NCI-H1105 (cell line): Measurements from ENCODE around the gene MRPS11.
"Not testable (repeated sequence)": the region's sequence is repeated elsewhere in the genome, so short reads cannot be mapped to it uniquely, and the experiment has no call there.

ENCODE experiments used
- DNase-seq: peaks from one replicate; lab custom pipeline; 2025; lab: John Stamatoyannopoulos, UW

Gene MRPS11

DNA sequence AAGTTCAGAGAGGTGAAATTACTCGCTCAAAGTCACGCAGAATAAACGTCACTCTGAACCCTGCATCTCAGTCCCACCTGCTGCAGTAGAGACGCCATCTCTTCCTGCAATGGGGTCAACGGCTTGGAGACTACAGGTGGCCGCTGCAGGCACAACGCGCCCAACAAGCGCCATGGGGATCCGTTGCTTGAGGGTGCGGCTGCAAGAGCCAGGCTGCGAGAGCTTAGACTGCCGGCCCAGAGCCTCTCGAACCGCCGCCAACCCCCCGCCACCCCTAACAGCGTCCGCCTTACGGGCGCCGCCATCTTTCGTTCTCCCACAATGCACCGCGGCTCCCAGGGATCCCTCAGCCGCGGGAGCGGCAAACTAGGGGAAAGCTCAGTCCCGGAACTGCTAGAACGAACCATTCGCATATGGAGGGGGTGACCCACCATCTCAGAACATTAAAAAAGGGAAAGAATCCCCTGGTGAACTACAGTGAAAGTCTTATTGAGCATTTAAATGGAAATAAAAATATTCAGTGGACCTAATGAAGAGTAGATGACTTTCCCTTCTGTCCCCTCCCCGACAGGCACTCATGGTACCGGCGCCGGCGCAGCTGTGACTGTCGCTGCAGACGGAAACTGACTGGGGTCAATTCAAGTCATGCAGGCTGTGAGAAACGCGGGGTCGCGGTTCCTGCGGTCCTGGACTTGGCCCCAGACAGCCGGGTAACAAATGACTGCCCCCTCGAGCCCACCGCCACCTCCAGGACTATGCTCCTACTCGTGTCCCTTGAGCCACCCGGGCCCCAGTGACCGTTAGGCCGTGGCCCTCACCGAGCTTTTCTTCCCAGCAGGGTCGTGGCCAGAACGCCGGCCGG lies at the start of gene MRPS11, which contains the start of gene MRPL46:
MRPS11 (plus strand) TSS at position 636 of the 862 bp plus-strand sequence; CDS start at position 646, 10 bp downstream.
MRPL46 (minus strand) TSS at position 316 of the 862 bp plus-strand sequence; CDS start at position 305, 11 bp downstream.
- DNase-seq: peak; percentile 64

DNA sequence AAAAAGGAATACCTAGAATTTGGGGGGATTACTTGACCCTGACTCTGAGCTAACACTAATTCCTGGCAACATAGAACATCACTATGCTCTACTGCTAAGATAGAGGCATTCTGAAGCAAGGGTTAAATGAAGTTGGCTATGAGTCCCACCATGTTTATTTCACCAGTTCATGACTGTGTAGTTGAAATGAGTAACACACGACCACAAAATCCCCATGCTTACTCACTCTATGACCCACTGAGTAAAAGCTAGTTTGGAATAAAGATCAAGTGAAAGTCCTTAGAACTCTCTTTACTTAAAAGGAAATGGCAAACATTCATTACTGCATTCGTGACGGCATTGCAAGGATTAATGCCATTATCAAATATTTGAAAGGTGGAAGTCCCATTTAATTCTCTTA lies 47.7 kb upstream of the MRPS11 start:
- DNase-seq: no peak

DNA sequence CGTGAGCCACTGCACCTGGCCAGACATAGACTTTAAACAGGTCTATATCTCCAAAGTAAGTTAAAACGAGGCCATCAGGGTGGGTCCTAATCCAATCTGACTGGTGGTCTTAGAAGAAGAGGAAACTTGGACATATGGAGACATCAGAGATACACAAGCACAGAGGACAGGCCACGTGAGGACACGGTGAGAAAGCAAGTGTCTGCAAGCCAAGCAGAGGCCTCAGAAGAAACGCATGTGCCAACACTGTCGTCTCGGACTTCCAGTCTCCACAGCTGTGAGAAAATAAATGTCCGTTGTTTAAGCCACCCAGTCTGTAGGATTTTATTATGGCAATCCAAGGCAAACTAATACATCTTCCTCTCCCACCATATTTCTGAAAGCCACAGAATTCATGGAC lies 44.2 kb upstream of the MRPS11 start:
- DNase-seq: no peak

DNA sequence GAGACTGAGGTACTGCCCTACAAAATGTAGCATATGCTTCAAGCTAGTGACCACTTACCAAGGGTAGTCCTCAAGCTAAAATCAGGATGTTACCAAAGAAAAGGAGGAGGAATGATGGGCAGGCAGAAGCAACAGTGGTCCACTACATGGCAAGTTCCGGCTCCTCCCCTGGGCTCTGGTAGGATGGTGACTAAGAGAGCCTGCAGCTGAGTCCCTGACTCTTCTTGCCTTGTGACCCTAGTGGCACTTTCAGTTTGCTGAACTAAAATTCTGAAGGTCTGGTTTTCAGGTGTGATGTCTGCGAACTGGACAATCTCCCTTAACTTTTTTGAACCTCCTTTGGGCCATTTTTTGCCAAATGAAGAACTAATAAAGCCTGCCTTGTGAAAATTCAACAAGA lies 41.2 kb upstream of the MRPS11 start:
- DNase-seq: no peak

DNA sequence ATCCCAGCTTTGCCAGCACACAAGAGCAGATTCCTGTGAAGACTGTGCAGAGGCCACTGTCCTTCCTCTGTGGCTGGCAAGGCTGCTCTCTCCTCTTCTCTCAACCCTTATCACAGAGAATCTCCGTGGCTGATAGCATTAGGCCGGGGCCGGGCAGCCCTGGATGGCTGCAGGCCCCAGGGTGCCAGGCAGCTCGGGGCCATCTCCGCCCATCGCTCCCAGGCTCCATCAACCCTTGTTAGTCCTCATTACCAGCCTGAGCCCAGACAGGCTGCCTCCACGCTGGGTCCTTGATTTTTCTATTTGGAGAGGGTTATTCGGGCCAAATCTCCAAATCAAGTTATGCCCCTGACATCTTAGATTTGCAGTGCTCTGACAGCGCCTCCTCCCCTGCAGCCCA lies 39.5 kb upstream of the MRPS11 start:
- DNase-seq: no peak

DNA sequence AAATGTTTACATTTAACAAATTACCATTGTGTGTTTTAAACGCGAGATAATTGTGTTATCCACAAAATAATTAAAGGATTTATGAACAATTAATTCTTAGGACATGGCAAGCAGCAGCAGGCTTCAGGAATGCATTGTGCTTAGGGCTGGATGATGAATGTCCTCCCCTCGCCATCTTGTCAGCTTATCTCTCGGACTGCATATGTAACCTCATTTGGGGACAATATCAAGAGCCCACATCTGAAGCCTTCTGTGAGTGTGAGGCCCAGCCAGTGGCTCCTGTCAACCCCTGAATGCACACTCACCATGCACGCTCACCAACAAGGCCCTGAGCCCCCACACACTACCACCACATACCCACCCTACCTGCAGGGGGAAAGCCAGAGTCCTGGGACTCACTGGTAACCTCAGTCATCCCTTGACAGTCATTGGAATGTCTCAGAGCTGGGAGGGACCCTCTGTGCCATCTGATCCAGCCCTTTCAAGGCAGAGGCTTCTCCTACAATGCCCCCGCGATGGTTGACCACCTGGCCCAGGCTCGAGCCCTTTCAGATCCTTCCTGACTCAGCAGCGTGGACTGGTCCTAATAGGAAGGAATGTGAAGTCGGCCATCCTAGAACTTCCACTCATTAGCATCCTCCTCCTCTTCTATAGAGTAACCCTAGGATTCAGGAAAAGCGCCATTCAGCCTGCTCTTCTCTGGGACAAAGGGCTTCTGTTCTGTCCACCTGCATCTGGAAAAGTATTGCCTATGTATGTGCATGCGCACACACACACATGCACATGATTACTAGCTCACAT lies 38.5 kb upstream of the MRPS11 start:
- DNase-seq: no peak

DNA sequence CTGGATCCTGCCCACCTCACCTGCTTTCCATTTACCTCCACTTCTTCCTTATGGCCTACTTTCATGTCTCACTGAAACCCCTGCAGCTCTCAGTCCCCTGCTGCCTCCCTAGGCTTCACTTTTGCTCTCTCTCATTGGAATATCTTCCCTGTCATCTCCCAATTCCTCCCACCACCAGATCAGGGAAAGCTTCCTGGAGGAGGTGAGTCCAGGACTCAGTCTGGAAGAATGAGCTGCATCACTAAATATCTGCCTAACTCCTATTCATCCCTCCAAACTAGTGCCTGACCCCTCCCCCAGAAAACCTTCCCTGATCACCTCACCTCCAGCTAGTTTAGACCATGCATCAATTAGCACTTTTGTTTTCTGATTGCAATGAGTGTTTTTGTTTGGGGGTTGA lies 37.5 kb upstream of the MRPS11 start:
- no peak for DNase-seq

DNA sequence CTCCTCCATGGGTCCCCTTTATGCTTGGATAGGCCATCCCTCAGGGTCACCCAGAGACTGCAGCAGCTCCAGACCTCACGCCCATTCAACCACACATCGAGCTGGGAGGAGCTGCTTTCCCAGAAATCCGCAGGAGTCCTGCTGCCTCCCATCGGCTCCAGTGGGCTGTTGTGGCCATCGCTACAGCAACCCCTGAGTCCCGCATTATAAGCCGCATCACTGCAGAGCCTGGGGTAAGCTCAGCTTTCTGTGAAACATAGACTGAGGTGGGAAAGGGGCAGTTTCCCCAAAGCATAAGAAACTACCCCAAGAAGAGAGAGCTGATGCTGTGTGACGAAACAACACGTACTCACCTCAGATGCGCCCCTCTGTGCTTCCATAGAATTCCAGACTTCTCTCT lies 36.1 kb upstream of the MRPS11 start:
- no peak for DNase-seq

DNA sequence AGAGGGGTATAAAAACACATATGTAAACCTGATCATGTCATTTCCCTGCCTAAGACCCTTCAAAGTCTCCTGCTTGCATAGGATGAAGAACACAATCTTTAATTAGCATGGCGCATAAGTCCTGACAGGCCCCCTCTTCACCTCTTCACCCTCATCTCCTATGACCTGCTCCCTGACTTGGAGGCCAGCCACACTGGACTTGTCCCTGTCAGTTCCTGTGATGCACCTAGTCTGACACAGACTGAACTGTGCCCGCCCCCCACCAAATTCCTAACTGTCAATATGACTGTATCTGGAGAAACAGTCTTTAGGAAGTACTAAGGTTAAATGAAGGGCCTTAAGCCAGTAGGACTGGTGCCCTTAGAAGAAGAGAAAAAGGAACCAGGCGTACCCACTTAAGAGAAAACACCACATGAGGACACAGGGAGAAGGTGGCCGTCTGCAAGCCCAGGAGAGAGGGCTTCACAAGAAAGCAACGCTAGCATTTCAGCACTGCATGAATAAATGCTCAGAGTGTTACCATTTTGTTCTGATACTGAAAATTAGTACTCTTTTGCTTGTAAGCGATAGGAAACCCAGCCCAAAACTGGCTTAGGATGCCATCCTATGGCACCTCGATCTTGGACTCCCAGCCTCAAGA lies 34.3 kb upstream of the MRPS11 start:
- DNase-seq: no peak

DNA sequence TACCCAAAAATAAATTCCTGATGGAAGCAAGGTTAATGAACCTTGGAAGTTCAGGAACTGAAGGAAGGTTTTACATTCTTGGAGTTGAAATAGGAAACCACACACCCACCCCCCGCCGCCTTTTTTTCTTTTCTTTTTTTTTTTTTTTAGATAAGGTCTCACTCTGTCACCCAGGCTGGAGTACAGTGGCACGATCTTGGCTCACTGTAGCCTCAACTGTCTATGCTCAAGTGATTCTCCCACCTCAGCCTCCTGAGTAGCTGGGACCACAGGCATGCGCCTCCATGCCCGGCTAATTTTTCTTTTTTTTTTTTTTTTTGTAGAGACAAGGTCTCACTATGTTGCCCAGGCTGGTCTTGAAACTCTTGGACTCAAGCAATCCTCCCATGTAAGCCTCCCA lies 33.4 kb upstream of the MRPS11 start:
- DNase-seq: not testable (repeated sequence)

DNA sequence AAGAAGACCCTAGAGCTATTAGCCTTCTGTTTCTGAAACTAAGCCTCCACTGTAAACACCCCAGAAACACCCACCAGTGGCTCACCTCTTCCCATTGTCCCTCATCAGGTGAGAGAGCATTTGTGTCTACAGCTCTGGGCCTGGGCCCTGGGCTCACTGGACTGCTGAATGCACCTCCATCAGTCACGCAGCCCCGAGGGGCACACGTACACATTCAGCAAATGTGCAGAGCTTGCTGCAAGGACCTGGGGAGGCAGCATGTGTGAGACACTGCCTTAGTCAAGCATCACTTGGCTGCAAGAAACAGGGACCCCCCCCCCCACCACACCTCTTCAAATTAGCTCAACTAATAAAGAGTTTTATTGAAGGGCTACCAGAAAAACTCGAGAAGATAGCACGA lies 29.3 kb upstream of the MRPS11 start:
- DNase-seq: no peak

DNA sequence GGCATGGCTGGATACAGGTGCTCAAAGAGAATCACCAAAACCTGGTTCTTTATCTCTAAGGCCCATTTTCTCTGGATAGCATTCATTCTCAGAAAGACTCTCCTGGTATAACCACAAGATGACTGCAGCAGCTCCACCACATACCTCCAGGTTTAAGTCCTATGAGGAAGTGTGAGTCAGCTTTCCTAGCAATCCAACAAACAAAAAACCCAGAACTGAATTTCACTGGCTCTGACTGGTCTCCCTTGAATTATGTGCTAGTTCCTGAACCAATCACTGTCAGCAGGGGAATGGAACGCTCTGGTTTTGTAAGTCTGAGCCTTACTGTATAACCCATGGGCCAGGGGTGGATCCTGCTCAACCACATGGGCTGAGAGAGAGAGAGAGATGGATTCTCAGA lies 27.5 kb upstream of the MRPS11 start:
- DNase-seq: no peak

DNA sequence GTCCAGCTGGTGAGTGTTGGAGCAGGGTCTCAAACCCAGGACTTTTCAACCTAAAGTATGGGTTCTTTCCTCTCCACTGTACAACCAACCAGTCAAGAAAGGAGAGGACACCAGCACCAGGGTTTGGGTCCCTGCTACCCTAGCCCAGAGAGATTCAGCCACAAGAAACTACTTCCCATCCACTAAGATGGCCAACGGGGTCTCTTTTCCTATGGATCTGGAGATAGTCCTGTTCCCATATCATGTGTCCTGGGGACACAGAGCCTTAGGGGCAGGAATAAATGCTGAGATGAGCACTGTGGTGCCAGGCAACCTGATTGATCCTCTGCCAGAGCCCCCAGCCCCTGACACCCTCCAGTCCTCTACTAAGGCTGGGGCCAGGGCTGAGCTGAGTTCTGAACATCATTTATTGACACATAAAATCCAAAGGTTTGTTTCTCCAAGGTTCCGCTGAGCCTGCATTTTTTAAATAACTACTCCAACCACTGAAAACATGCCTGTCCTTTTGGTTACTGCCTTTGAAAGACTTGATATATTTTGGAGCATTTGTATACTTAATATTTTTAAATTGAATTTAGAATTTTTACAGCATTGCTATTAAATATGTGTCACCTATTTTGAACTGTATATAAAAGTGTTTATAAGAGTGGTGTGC lies 26.3 kb upstream of the MRPS11 start:
- DNase-seq: no peak

DNA sequence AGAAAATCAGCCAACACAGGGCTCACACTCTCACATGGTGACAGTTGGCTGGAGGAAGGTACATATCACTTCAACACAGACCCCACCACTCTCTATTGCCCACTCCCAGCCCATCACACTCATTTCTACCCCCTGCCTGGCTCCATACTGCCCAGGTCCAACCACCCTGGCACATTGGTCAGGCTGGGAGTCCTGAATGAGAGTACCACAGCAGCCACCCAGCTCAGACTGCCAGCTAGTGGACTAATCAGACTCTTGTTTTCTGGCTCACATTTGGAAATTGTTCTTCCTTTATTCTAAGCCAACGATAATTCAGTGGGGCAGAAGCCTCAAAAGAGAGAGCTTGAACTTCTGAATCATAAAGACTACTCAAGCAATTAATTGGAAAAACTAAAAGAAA lies 20.3 kb upstream of the MRPS11 start:
- no peak for DNase-seq

DNA sequence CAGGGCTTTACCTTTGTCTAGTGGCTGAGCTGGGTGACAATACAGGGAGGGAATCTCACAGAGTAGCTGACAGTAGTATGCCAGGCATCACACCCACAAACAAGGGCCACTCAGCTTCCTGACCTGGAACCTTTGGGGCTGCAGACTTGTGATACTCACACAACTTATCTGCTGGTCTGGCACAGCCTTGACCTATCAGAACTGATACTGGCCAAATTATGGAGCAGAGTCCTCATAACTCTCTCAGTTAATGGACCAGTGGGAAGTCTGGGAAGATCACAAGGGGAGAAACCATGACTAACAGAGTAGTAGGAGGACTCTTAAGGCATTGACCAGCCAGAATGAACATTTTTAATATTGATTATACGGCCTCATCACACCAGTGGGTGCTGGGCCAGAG lies 19.8 kb upstream of the MRPS11 start:
- DNase-seq: no peak

DNA sequence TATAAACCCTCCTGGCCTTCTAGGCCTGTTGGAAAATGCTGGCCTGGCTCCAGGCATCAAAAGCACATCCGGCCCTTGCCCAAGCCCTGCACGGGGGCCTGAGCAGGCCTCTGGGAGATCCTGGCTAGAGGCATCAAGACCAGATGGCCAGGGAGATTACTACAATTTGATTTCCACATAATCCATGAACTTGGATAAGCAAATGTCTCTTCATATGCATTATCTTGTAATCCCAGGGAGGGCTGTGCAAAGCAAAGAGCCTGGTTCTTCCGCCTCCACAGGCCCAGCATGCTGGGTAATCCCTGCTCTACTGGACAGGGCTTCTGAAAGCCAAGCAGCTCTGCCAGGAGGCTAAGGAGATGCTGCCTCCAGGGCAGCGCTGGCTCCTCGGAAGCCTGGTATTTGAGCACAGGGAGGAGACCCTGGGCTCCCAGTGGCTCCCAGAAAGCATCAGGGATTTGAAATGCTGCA lies 18.5 kb upstream of the MRPS11 start:
- no peak for DNase-seq

DNA sequence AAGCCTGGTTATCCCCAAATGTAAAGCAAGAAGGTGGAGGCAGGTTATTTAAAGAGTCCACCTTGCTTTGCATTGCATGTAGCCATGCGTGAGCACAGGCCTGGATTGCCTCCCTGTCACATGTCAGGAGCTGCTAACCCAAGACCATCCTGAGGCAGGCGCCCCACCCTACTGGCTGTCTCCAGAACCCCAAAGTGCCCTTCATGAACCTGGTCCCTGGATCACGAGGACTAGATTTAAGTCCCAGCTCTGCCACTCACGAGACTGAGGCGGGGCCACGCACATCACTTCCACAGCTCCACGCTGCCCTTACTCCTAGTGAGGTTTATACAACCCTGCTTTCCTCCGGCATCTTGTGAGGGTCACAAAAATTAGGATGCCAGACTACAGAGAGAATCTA lies 17.9 kb upstream of the MRPS11 start:
- no peak for DNase-seq

DNA sequence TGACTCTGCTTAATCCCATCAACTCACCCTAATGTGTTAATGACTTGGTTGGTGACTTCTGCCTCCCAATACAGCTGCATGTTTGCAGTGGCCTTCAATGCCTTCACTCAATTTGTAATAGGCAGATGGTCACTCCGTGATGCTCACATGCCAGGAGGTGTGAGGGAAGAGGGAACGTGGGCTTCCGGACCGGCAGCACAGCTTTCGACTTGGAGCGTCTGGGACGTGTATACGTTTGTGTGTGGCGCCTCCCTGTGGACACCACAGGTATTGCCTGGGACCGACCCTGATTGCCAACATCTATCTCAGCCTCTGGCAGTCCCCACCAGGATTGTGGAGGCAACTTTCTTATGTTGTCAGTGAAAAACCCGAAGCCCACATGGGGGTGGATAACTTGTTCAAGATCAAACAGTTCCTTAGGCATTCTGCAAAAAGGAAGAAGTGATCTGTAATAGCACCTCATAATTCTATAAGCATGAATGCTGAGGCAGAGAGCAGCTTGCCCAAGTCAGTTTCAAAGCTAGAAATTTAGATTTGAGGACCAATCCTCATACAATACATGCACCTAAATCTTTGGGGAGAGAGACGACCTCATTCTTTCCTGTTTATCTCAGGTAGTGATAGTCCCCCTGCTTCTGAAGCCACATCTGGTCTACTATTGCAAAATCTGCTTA lies 17.2 kb upstream of the MRPS11 start:
- DNase-seq: peak; percentile 7

DNA sequence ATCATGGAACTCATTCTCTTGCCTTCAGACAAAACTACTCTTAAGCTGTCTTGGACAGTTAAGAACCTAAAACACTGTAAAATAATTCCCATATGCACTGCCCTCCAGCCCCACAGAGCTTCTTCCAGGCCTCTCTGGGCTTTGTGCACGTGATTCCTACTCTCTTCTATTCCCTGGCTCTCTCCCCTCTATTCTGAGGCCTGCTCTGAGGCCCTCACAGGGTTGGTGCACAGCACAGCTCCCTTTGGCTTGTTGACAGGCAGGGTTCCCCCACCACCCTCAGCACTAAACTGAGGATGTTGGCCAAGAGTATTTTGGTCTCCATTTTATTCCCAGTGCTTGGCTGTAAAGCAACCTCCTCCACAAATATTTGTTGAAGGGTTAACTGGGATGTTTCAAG lies 13.9 kb upstream of the MRPS11 start:
- DNase-seq: no peak

DNA sequence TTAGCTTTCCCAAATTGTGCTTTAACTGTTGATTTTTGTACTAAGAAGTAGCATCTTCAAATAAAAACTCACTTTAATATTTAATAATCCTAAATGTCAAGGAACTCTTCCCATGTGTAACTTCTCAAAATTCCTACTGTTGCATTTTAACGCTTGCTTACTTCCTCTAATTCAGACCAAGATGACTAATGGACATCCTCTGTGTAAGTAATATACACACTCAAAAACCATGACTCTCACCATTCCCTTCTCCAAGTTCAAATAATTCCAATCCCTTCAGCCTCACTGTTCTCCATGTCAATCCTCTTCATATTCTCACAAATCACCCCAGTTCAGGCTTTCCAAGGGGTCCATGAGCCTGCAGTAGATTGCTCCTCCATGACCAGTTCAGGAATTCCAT lies 13.3 kb upstream of the MRPS11 start:
- DNase-seq: no peak
